Loucy (cell line): ENCODE data around the gene CCNF.

Experiments used
- EZH2phosphoT487 ChIP-seq: fragments of 200-600 bp; IDR thresholded peaks from 2 replicates; pipeline ENCODE4 v1.6.1; 2018; ENCODE audit warnings: antibody characterized with exemption, mild to moderate bottlenecking, moderate library complexity, borderline replicate concordance
- TF ChIP-seq, protein P1 (sequence below): fragments of 200-600 bp; sonication (generic); conservative IDR thresholded peaks from 2 replicates; pipeline ENCODE4 v1.5.1; 2014; ENCODE audit warnings: mild to moderate bottlenecking, antibody characterized with exemption, low read length

- TF ChIP-seq, protein P1, sequence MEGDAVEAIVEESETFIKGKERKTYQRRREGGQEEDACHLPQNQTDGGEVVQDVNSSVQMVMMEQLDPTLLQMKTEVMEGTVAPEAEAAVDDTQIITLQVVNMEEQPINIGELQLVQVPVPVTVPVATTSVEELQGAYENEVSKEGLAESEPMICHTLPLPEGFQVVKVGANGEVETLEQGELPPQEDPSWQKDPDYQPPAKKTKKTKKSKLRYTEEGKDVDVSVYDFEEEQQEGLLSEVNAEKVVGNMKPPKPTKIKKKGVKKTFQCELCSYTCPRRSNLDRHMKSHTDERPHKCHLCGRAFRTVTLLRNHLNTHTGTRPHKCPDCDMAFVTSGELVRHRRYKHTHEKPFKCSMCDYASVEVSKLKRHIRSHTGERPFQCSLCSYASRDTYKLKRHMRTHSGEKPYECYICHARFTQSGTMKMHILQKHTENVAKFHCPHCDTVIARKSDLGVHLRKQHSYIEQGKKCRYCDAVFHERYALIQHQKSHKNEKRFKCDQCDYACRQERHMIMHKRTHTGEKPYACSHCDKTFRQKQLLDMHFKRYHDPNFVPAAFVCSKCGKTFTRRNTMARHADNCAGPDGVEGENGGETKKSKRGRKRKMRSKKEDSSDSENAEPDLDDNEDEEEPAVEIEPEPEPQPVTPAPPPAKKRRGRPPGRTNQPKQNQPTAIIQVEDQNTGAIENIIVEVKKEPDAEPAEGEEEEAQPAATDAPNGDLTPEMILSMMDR = no peak
- no peak for TF ChIP-seq EZH2phosphoT487
These were observed 4.2 kb upstream of the CCNF start for GRCh38 chr16:2425008-2425518.
